K562 (cell line): ENCODE measurements around the gene GON7. TPM values are rescaled to one million over a fixed set of nuclear protein-coding genes. Genes with fewer than 3 reads are reported as not detected.
A peak's percentile ranks its signal among the peaks of the same experiment; 100 is the strongest.

Experiments
- ETV6 ChIP-seq, 3 experiments: fragments of 150-350 bp in 1 of 3; sonication (generic) in 1 of 3; formaldehyde crosslinking in 1 of 3; IDR thresholded peaks; 2 replicates each; pipeline versions ENCODE4 v1.6.1 to v1.8.0; 2014 to 2022; ENCODE audit warnings: borderline replicate concordance in 2 of 3, low read depth in 2 of 3, antibody characterized with exemption in 1 of 3, low read length in 1 of 3, mild to moderate bottlenecking in 1 of 3, missing genetic modification reagents in 1 of 3
- REST ChIP-seq, 2 experiments: fragments of 450-650 bp; formaldehyde crosslinking in 1 of 2; IDR thresholded peaks; 2 replicates each; pipeline versions ENCODE4 v1.4.0 to v1.6.1; 2014 to 2020; ENCODE audit warnings: mild to moderate bottlenecking in 2 of 2, borderline replicate concordance in 1 of 2, low read depth in 1 of 2
- polyA plus RNA-seq, 8 experiments: library from polyadenylated mRNA; depleted of rRNA in 4 of 8; stranded (reverse) in 5 of 8; unstranded in 3 of 8; fragments of >200 nt; fragmentation: Nextera tagmentation in 2 of 8; fragmentation: Illumina TruSeq in 1 of 8; extraction: Ambion mirVana in 2 of 8; extraction: Trizol in 1 of 8; gene quantifications; 2 replicates each; pipeline versions ENCODE4 v1.2.1 to v1.2.3, GENCODE V29; 2011 to 2014; ENCODE audit warnings: inconsistent platforms in 1 of 8, missing spikeins in 1 of 8
- total RNA-seq, 7 experiments: library from RNA; depleted of rRNA in 6 of 7; stranded (reverse); fragments of >200 nt in 6 of 7; fragmentation: Illumina TruSeq in 2 of 7; extraction: Trizol in 2 of 7; gene quantifications; 2 replicates each; pipeline versions ENCODE4 v1.2.1 to v1.2.3, GENCODE V29; 2011 to 2021; ENCODE audit warnings: low replicate concordance in 1 of 7

The GON7 gene
- total and polyA plus RNA-seq, 9 of the 15 experiments (the other 6 are each of a cell fraction or from before 2014, with no cell fraction given), result 13.7 to 34.0 (median 23.9) TPM

- TF ChIP-seq REST (IDR thresholded peaks at IDR 0.05; ENCODE audit: borderline replicate concordance) (peak; percentile 27; the same call in 1 of the 2 replicates), REST (CRISPR knock-in tag; IDR thresholded peaks at IDR 0.05; ENCODE audit: low read depth) (no peak), ETV6 (IDR thresholded peaks at IDR 0.05; ENCODE audit: borderline replicate concordance in 1 of 2, low read depth in 2 of 2, low read length in 1 of 2) (no peak), ETV6 (CRISPR knock-in tag; IDR thresholded peaks at IDR 0.05; ENCODE audit: borderline replicate concordance) (no peak)
Observed at GRCh38 chr14:93219103-93219726, 12.3 kb upstream of the GON7 start (continued).
